Neural progenitor cell (in vitro differentiated cells): ENCODE data around the gene INVS. TPM values are rescaled to one million over a fixed set of nuclear protein-coding genes. Genes with fewer than 3 reads are reported as not detected.
A peak's percentile ranks its signal among the peaks of the same experiment; 100 is the strongest.

Experiments used
- DNase-seq: peaks from one replicate; pipeline ENCODE4 v3.0.0-alpha.2; 2016; ENCODE audit warnings: low spot score
- H2AFZ ChIP-seq: fragments of 200-600 bp; sonication (generic); replicated peaks from 2 replicates; pipeline ENCODE4 v1.6.1; 2016; ENCODE audit warnings: antibody characterized with exemption
- H3F3A ChIP-seq: fragments of 200-600 bp; sonication (generic); 2 replicates; pipeline ENCODE4 v1.6.1; 2016; ENCODE audit warnings: antibody characterized with exemption, low read depth
- H3K27ac ChIP-seq: fragments of 200-600 bp; sonication (generic); 2 replicates; pipeline ENCODE4 v1.5.1; 2016; ENCODE audit warnings: mild to moderate bottlenecking
- H3K27me3 ChIP-seq: fragments of 200-600 bp; sonication (generic); 2 replicates; pipeline ENCODE4 v1.6.1; 2016; ENCODE audit warnings: mild to moderate bottlenecking, moderate library complexity
- H3K36me3 ChIP-seq: fragments of 200-600 bp; sonication (generic); 2 replicates; pipeline ENCODE4 v1.5.1; 2016
- H3K4me1 ChIP-seq: fragments of 200-600 bp; sonication (generic); 2 replicates; pipeline ENCODE4 v1.6.1; 2016; ENCODE audit warnings: mixed run types
- H3K4me2 ChIP-seq: fragments of 200-600 bp; sonication (generic); 2 replicates; pipeline ENCODE4 v1.6.1; 2016
- H3K4me3 ChIP-seq: fragments of 200-600 bp; sonication (generic); 2 replicates; pipeline ENCODE4 v1.5.1; 2016
- H3K79me2 ChIP-seq: fragments of 200-600 bp; sonication (generic); 2 replicates; pipeline ENCODE4 v1.6.1; 2016; ENCODE audit warnings: low read depth
- H3K9ac ChIP-seq: fragments of 200-600 bp; sonication (generic); 2 replicates; pipeline ENCODE4 v1.6.1; 2016
- H3K9me3 ChIP-seq: fragments of 200-600 bp; sonication (generic); 2 replicates; pipeline ENCODE4 v1.5.1; 2016; ENCODE audit warnings: low read depth
- H4K20me1 ChIP-seq: fragments of 200-600 bp; sonication (generic); 2 replicates; pipeline ENCODE4 v1.6.1; 2016; ENCODE audit warnings: low read depth
- H3K27ac Mint-ChIP-seq: 3 replicates; pipeline ENCODE4 v1.8.0; 2021; ENCODE audit warnings: mixed read lengths
- H3K27me3 Mint-ChIP-seq: 2 replicates; pipeline ENCODE4 v1.8.0; 2022; ENCODE audit warnings: low read depth, mild to moderate bottlenecking, inconsistent platforms, moderate library complexity, mixed read lengths; ENCODE audit not compliant: insufficient read depth
- H3K36me3 Mint-ChIP-seq: 3 replicates; pipeline ENCODE4 v1.8.0; 2021; ENCODE audit warnings: mixed read lengths
- H3K4me1 Mint-ChIP-seq: 3 replicates; pipeline ENCODE4 v1.8.0; 2021; ENCODE audit warnings: mixed read lengths
- H3K4me3 Mint-ChIP-seq: 3 replicates; pipeline ENCODE4 v1.8.0; 2021; ENCODE audit warnings: mild to moderate bottlenecking, moderate library complexity, mixed read lengths
- H3K9me3 Mint-ChIP-seq: 3 replicates; pipeline ENCODE4 v1.8.0; 2020; ENCODE audit warnings: mixed read lengths
- CTCF ChIP-seq: fragments of 200-600 bp; sonication (generic); IDR thresholded peaks from 2 replicates; pipeline ENCODE4 v1.5.1; 2017; ENCODE audit warnings: antibody characterized with exemption, mild to moderate bottlenecking
- EZH2 ChIP-seq: fragments of 200-600 bp; sonication (generic); IDR thresholded peaks from 2 replicates; pipeline ENCODE4 v1.6.1; 2017; ENCODE audit warnings: antibody characterized with exemption, mild to moderate bottlenecking, moderate library complexity
- EZH2phosphoT487 ChIP-seq: fragments of 200-600 bp; sonication (generic); IDR thresholded peaks from 2 replicates; pipeline ENCODE4 v1.6.1; 2017; ENCODE audit warnings: antibody characterized with exemption
- total RNA-seq: library from RNA; depleted of rRNA; stranded (reverse); fragments of >200 nt; gene quantifications from 2 replicates; pipeline ENCODE4 v1.2.3, GENCODE V29; 2015; ENCODE audit warnings: low replicate concordance

The INVS gene
- total RNA-seq, 1 donor from 2014 or later: 29.2 TPM

GRCh38 chr9:100087218-100087617 is 11.8 kb upstream of the INVS start:
- Histone ChIP-seq H3K27me3 (no peaks in the 10 kb centered on the region), H3K9me3 (no peaks in the 10 kb centered on the region), H3K4me2 (no peak overlapping the region), H3K4me3 (no peak overlapping the region), H3K36me3 (no peaks in the 10 kb centered on the region), H2AFZ (no peak overlapping the region), H3K9ac (no peak overlapping the region), H4K20me1 (peaks cover 14% of the 10 kb centered on the region), H3K79me2 (peaks cover 65% of the 10 kb centered on the region), H3K4me1 (no peaks in the 10 kb centered on the region), H3K27ac (no peak overlapping the region), H3F3A (no peaks in the 10 kb centered on the region)
- H3K9me3 Mint-ChIP-seq: no peaks in the 10 kb centered on the region
- H3K36me3 Mint-ChIP-seq: no peaks in the 10 kb centered on the region
- TF ChIP-seq CTCF (no peak), EZH2 (no peak)
- no peak overlapping the region for H3K27ac Mint-ChIP-seq
- no peak overlapping the region for H3K4me3 Mint-ChIP-seq
- no peaks in the 10 kb centered on the region for H3K27me3 Mint-ChIP-seq
- no peak for DNase-seq
- peaks cover 3% of the 10 kb centered on the region for H3K4me1 Mint-ChIP-seq

- Histone ChIP-seq H3K27ac (peak overlapping the region; percentile 30), H3F3A (no peaks in the 10 kb centered on the region), H4K20me1 (peaks cover 16% of the 10 kb centered on the region), H3K4me1 (no peaks in the 10 kb centered on the region), H3K36me3 (no peaks in the 10 kb centered on the region), H2AFZ (no peak overlapping the region), H3K27me3 (no peaks in the 10 kb centered on the region), H3K9ac (no peak overlapping the region), H3K4me2 (no peak overlapping the region), H3K79me2 (peaks cover 61% of the 10 kb centered on the region), H3K4me3 (no peak overlapping the region), H3K9me3 (no peaks in the 10 kb centered on the region)
- no peak overlapping the region for H3K4me3 Mint-ChIP-seq
- no peak for DNase-seq
- no peaks in the 10 kb centered on the region for H3K36me3 Mint-ChIP-seq
- TF ChIP-seq EZH2phosphoT487 (no peak), CTCF (no peak)
- H3K9me3 Mint-ChIP-seq: no peaks in the 10 kb centered on the region
- no peak overlapping the region for H3K27ac Mint-ChIP-seq
- H3K4me1 Mint-ChIP-seq: peaks cover 3% of the 10 kb centered on the region
- H3K27me3 Mint-ChIP-seq: no peaks in the 10 kb centered on the region
Observed at GRCh38 chr9:100088202-100088601, 10.8 kb upstream of the INVS start.

GRCh38 chr9:100090880-100091279 is 8.2 kb upstream of the INVS start:
- Histone ChIP-seq H3K9me3 (no peaks in the 10 kb centered on the region), H2AFZ (no peak overlapping the region), H3K27me3 (no peaks in the 10 kb centered on the region), H3K4me3 (no peak overlapping the region), H4K20me1 (peaks cover 9% of the 10 kb centered on the region), H3K4me1 (no peaks in the 10 kb centered on the region), H3K79me2 (peaks cover 66% of the 10 kb centered on the region), H3K9ac (no peak overlapping the region), H3K27ac (no peak overlapping the region), H3F3A (no peaks in the 10 kb centered on the region), H3K36me3 (no peaks in the 10 kb centered on the region), H3K4me2 (no peak overlapping the region)
- Mint-ChIP-seq H3K27ac (no peak overlapping the region), H3K27me3 (no peaks in the 10 kb centered on the region), H3K36me3 (no peaks in the 10 kb centered on the region), H3K4me3 (no peak overlapping the region), H3K4me1 (no peaks in the 10 kb centered on the region), H3K9me3 (no peaks in the 10 kb centered on the region)
- no peak for TF ChIP-seq CTCF
- TF ChIP-seq EZH2: no peak
- TF ChIP-seq EZH2phosphoT487: no peak
- no peak for DNase-seq

- peaks cover 3% of the 10 kb centered on the region for H3K4me1 Mint-ChIP-seq
- peaks cover 9% of the 10 kb centered on the region for H4K20me1 ChIP-seq
- H3K4me3 Mint-ChIP-seq: no peak overlapping the region
Observed at GRCh38 chr9:100091650-100092049, 7.4 kb upstream of the INVS start.

More at GRCh38 chr9:100091650-100092049, 7.4 kb upstream of the INVS start:
- no peak for DNase-seq
- no peaks in the 10 kb centered on the region for H3F3A ChIP-seq
- peaks cover 66% of the 10 kb centered on the region for H3K79me2 ChIP-seq
- H3K36me3 Mint-ChIP-seq: no peaks in the 10 kb centered on the region
- no peaks in the 10 kb centered on the region for H3K4me1 ChIP-seq
- no peaks in the 10 kb centered on the region for H3K27me3 Mint-ChIP-seq
- H3K9me3 Mint-ChIP-seq: no peaks in the 10 kb centered on the region
- no peak overlapping the region for H3K9ac ChIP-seq
- no peaks in the 10 kb centered on the region for H3K27me3 ChIP-seq
- H3K27ac Mint-ChIP-seq: no peak overlapping the region
- H3K27ac ChIP-seq: no peak overlapping the region
- H2AFZ ChIP-seq: no peak overlapping the region
- TF ChIP-seq EZH2phosphoT487: no peak
- no peak for TF ChIP-seq CTCF
- no peak for TF ChIP-seq EZH2
- no peaks in the 10 kb centered on the region for H3K36me3 ChIP-seq
- H3K4me2 ChIP-seq: no peak overlapping the region
- H3K4me3 ChIP-seq: no peak overlapping the region
- no peaks in the 10 kb centered on the region for H3K9me3 ChIP-seq
